ENCODE results near the gene RGL3. TPM values are rescaled to one million over a fixed set of nuclear protein-coding genes. Genes with fewer than 3 reads are reported as not detected.

Gene RGL3
- total and polyA plus RNA-seq, 9 of the 15 experiments (the other 6 are each of a cell fraction or from before 2014, with no cell fraction given): 0.12 to 0.61 (median 0.32) TPM; not detected in 4

DNA sequence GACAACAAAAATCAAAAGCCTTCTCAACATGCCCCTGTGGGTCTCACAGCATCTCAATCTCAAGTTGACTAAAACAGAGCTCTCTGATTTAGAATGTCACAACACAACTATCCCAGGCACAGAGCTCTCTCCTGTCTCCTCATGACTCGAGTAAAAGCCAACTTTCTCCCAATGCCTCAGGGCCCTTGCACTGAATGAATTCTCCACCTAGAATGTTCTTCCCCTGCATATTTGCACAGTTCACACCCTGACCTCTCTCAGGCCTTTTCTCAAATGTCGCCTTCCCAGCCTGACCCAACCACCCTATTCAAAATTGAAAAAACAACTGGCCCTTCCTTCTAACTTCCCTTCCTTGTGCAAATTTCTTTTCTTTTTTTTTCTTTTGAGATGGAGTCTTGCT is 48.4 kb downstream of the RGL3 start (continued):
- TF ChIP-seq CCAR2 (IDR thresholded peaks at IDR 0.05; ENCODE audit: low read depth, low read length): no peak
- TF ChIP-seq, protein P1, sequence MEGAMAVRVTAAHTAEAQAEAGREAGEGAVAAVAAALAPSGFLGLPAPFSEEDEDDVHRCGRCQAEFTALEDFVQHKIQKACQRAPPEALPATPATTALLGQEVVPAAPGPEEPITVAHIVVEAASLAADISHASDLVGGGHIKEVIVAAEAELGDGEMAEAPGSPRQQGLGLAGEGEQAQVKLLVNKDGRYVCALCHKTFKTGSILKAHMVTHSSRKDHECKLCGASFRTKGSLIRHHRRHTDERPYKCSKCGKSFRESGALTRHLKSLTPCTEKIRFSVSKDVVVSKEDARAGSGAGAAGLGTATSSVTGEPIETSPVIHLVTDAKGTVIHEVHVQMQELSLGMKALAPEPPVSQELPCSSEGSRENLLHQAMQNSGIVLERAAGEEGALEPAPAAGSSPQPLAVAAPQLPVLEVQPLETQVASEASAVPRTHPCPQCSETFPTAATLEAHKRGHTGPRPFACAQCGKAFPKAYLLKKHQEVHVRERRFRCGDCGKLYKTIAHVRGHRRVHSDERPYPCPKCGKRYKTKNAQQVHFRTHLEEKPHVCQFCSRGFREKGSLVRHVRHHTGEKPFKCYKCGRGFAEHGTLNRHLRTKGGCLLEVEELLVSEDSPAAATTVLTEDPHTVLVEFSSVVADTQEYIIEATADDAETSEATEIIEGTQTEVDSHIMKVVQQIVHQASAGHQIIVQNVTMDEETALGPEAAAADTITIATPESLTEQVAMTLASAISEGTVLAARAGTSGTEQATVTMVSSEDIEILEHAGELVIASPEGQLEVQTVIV (CRISPR knock-in tag; IDR thresholded peaks at IDR 0.05; ENCODE audit: borderline replicate concordance): no peak

DNA sequence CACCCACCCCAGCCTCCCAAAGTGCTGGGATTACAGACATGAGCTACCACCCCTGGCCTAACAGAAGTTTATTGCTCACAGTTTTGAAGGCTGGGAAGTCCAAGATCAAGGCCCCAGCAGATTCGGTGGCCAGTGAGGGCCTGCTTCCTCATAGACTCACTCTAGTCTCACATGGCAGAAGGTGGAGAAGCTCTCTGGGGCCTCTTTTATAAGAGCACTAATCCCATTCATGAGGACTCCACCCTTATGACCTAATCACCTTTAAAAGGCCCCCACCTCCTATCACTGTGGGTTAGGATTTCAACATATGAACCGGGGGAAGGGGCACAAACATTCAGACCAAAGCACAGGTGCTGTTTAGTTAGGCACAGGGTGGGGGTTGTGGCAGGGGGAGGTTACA is 51.6 kb downstream of the RGL3 start:
- no peaks in the 10 kb centered on the region for H3K9me3 ChIP-seq (replicated peaks; ENCODE audit: control insufficient read depth, insufficient read depth, low read depth, low read length)
- CTCF ChIA-PET (ENCODE audit: low intra/inter-chr PET ratio): no interaction called here
- ATAC-seq (no peak), FAIRE-seq (no peak), DNase-seq (ENCODE audit: extremely low read depth in 1 of 4, low spot score in 3 of 4) (no peak)
- H3K36me3 ChIP-seq (ENCODE audit: control insufficient read depth, insufficient read depth, low read length): peaks cover 6% of the 10 kb centered on the region; the same call in 1 of the 3 replicates
- no peaks in the 10 kb centered on the region; the same call in 1 of the 2 replicates for H4K20me1 ChIP-seq (replicated peaks; ENCODE audit: control insufficient read depth, insufficient read depth, low read length)
- H3K4me1 ChIP-seq (replicated peaks in 1 of 2; ENCODE audit: control insufficient read depth in 2 of 2, insufficient read depth in 2 of 2, low read length in 2 of 2): peaks cover 0 to 9% of the 10 kb centered on the region in 2 experiments; a peak in 2 of 5 replicates
- no peak overlapping the region for H3K4me3 ChIP-seq
- BruUV-seq (replicated peaks): no TSS peak
- in situ Hi-C loops (cut with MboI) (no loop called here), intact Hi-C loops (cut with micrococcal nuclease) (no loop called here)
- H3K27me3 ChIP-seq (ENCODE audit: control insufficient read depth in 2 of 2, insufficient read depth in 2 of 2, low read length in 2 of 2): no peaks in the 10 kb centered on the region
- 41% methylated on average over 2 of the region's 2 CpGs for WGBS (ENCODE audit: insufficient coverage, low coverage, missing lambda C conversion rate)
- H3K79me2 ChIP-seq (ENCODE audit: control insufficient read depth, insufficient read depth, low read length): no peaks in the 10 kb centered on the region
- POLR2A ChIA-PET: no interaction called here
- no peak overlapping the region for H3K9ac ChIP-seq (ENCODE audit: insufficient read depth in 1 of 2, low read depth in 2 of 2, low read length in 2 of 2)
- no peak overlapping the region for H3K4me2 ChIP-seq (ENCODE audit: insufficient read depth, low read length)
- no peak overlapping the region for H2AFZ ChIP-seq (ENCODE audit: low read depth, low read length)
- H3K9me1 ChIP-seq (ENCODE audit: control insufficient read depth, insufficient read depth, low read length): no peaks in the 10 kb centered on the region
- no peak overlapping the region for H3K27ac ChIP-seq (ENCODE audit: extremely low read depth, low read depth, low read length)
- no peak for TF ChIP-seq EP400 (IDR thresholded peaks at IDR 0.05)
- TF ChIP-seq TCF7L2 (IDR thresholded peaks at IDR 0.05; ENCODE audit: low read depth, low read length): no peak
- no peak for TF ChIP-seq ZNF184 (CRISPR knock-in tag; IDR thresholded peaks at IDR 0.05)
- no peak for TF ChIP-seq HLTF (IDR thresholded peaks at IDR 0.05)
- TF ChIP-seq PHF21A (IDR thresholded peaks at IDR 0.05; ENCODE audit: borderline replicate concordance, low read depth): no peak
- TF ChIP-seq GTF2F1 (IDR thresholded peaks at IDR 0.05; ENCODE audit: low read depth, low read length): no peak
- TF ChIP-seq, protein P2, sequence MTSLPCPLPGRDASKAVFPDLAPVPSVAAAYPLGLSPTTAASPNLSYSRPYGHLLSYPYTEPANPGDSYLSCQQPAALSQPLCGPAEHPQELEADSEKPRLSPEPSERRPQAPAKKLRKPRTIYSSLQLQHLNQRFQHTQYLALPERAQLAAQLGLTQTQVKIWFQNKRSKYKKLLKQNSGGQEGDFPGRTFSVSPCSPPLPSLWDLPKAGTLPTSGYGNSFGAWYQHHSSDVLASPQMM (CRISPR knock-in tag; IDR thresholded peaks at IDR 0.05): no peak
- no peak for TF ChIP-seq ELF1 (tag; IDR thresholded peaks at IDR 0.05)
- TF ChIP-seq ZNF121 (CRISPR knock-in tag; conservative IDR thresholded peaks at IDR 0.05): no peak
- no peak for TF ChIP-seq POLR2AphosphoS2 (IDR thresholded peaks at IDR 0.05; ENCODE audit: low read length)
- no peak for TF ChIP-seq NCOA6 (IDR thresholded peaks at IDR 0.05)
- TF ChIP-seq, protein P3, sequence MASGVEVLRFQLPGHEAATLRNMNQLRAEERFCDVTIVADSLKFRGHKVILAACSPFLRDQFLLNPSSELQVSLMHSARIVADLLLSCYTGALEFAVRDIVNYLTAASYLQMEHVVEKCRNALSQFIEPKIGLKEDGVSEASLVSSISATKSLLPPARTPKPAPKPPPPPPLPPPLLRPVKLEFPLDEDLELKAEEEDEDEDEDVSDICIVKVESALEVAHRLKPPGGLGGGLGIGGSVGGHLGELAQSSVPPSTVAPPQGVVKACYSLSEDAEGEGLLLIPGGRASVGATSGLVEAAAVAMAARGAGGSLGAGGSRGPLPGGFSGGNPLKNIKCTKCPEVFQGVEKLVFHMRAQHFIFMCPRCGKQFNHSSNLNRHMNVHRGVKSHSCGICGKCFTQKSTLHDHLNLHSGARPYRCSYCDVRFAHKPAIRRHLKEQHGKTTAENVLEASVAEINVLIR (CRISPR knock-in tag; IDR thresholded peaks at IDR 0.05): no peak
- no peak for TF ChIP-seq RBM15 (IDR thresholded peaks at IDR 0.05; ENCODE audit: insufficient read depth, low read length)
- TF ChIP-seq CHD4 (IDR thresholded peaks at IDR 0.05; ENCODE audit: insufficient read depth, insufficient replicate concordance, low read depth, low read length, poor library complexity, severe bottlenecking): no peak
- TF ChIP-seq FOS (IDR thresholded peaks at IDR 0.05; ENCODE audit: extremely low read depth, insufficient read length): no peak
- TF ChIP-seq, protein P4, sequence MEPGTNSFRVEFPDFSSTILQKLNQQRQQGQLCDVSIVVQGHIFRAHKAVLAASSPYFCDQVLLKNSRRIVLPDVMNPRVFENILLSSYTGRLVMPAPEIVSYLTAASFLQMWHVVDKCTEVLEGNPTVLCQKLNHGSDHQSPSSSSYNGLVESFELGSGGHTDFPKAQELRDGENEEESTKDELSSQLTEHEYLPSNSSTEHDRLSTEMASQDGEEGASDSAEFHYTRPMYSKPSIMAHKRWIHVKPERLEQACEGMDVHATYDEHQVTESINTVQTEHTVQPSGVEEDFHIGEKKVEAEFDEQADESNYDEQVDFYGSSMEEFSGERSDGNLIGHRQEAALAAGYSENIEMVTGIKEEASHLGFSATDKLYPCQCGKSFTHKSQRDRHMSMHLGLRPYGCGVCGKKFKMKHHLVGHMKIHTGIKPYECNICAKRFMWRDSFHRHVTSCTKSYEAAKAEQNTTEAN (CRISPR knock-in tag; IDR thresholded peaks at IDR 0.05): no peak
